HepG2 (cell line): ENCODE data around the gene FAM228A.

Experiments
- CTCF ChIP-seq: sonication (generic); formaldehyde crosslinking; IDR thresholded peaks from 2 replicates; pipeline ENCODE4 v1.5.0; 2020; ENCODE audit warnings: mild to moderate bottlenecking, missing genetic modification reagents, moderate library complexity
- ETV6 ChIP-seq: sonication (generic); formaldehyde crosslinking; conservative IDR thresholded peaks from 2 replicates; pipeline ENCODE4 v1.4.0; 2020; ENCODE audit warnings: missing genetic modification reagents
- EZH2 ChIP-seq: conservative IDR thresholded peaks from 2 replicates; pipeline ENCODE4 v1.6.1; 2012; ENCODE audit warnings: mild to moderate bottlenecking, low read depth, low read length, moderate library complexity
- JUND ChIP-seq: sonication (generic); formaldehyde crosslinking; IDR thresholded peaks from 2 replicates; pipeline ENCODE4 v1.8.0; 2022; ENCODE audit warnings: mild to moderate bottlenecking, missing genetic modification reagents
- MTF1 ChIP-seq: sonication (generic); formaldehyde crosslinking; IDR thresholded peaks from 2 replicates; pipeline ENCODE4 v1.5.0; 2020; ENCODE audit warnings: missing genetic modification reagents
- POLR2A ChIP-seq, 2 experiments: IDR thresholded peaks; 2 replicates each; pipeline ENCODE4 v1.6.1; 2011; ENCODE audit warnings: low read depth in 2 of 2, low read length in 2 of 2, mild to moderate bottlenecking in 1 of 2, moderate library complexity in 1 of 2; ENCODE audit not compliant: insufficient read depth in 1 of 2
- POLR2AphosphoS2 ChIP-seq: IDR thresholded peaks from 2 replicates; pipeline ENCODE4 v1.6.1; 2011; ENCODE audit warnings: low read depth, low read length, improper control_type of control experiment
- SNAPC5 ChIP-seq: sonication (generic); formaldehyde crosslinking; IDR thresholded peaks from 2 replicates; pipeline ENCODE4 v1.8.1; 2023; ENCODE audit warnings: mild to moderate bottlenecking, missing genetic modification reagents, borderline replicate concordance
- USF2 ChIP-seq, 2 experiments: sonication (generic) in 1 of 2; formaldehyde crosslinking in 1 of 2; IDR thresholded peaks; 2 replicates each; pipeline versions ENCODE4 v1.5.1 to v1.6.1; 2011 to 2020; ENCODE audit warnings: borderline replicate concordance in 1 of 2, low read depth in 1 of 2, low read length in 1 of 2, mild to moderate bottlenecking in 1 of 2, missing genetic modification reagents in 1 of 2, moderate library complexity in 1 of 2
- ZNF407 ChIP-seq: sonication (generic); formaldehyde crosslinking; IDR thresholded peaks from one replicate; pipeline ENCODE4 v1.5.1; 2020; ENCODE audit warnings: mild to moderate bottlenecking, missing genetic modification reagents; ENCODE audit errors: not compliant biosample characterization
- ZNF670 ChIP-seq: sonication (generic); formaldehyde crosslinking; IDR thresholded peaks from 2 replicates; pipeline ENCODE4 v1.8.0; 2022; ENCODE audit warnings: mild to moderate bottlenecking, missing genetic modification reagents, borderline replicate concordance

- TF ChIP-seq EZH2 (no peak), ETV6 (CRISPR knock-in tag) (no peak), MTF1 (CRISPR knock-in tag) (no peak), ZNF670 (CRISPR knock-in tag) (no peak), POLR2AphosphoS2 (no peak), CTCF (CRISPR knock-in tag) (no peak), SNAPC5 (CRISPR knock-in tag) (no peak), ZNF407 (CRISPR knock-in tag) (no peak), JUND (CRISPR knock-in tag) (no peak), POLR2A (IDR thresholded peaks at IDR 0.05; ENCODE audit: insufficient read depth in 1 of 2, low read depth in 2 of 2, low read length in 2 of 2) (no peak), USF2 (IDR thresholded peaks at IDR 0.05; ENCODE audit: low read depth, low read length) (no peak), USF2 (CRISPR knock-in tag; IDR thresholded peaks at IDR 0.05; ENCODE audit: borderline replicate concordance) (no peak)
Measured at GRCh38 chr2:24174851-24175277, at the start of gene FAM228A.
